SU-DHL-6 (cell line): ENCODE measurements around the gene B3GNT9.
A peak's percentile ranks its signal among the peaks of the same experiment; 100 is the strongest.

ENCODE experiments used
- H2AFZ ChIP-seq: fragments of 200-600 bp; sonication (generic); 2 replicates; pipeline ENCODE4 v1.6.1; 2014; ENCODE audit warnings: low read depth, mild to moderate bottlenecking, moderate library complexity, mixed read lengths, antibody characterized with exemption, low read length; ENCODE audit not compliant: severe bottlenecking
- H3F3A ChIP-seq: fragments of 200-600 bp; shearing (Covaris generic); 2 replicates; pipeline ENCODE4 v1.6.0; 2016; ENCODE audit warnings: antibody characterized with exemption, mild to moderate bottlenecking; ENCODE audit not compliant: insufficient read depth
- H3K27ac ChIP-seq: fragments of 200-600 bp; sonication (generic); 2 replicates; pipeline ENCODE4 v1.5.1; 2016; ENCODE audit warnings: low read depth, mild to moderate bottlenecking, low read length, moderate library complexity, mixed read lengths
- H3K27me3 ChIP-seq: fragments of 200-600 bp; sonication (generic), shearing (Covaris generic); 2 replicates; pipeline ENCODE4 v1.6.0; 2014; ENCODE audit warnings: mild to moderate bottlenecking, low read length
- H3K36me3 ChIP-seq: fragments of 200-600 bp; sonication (generic); 2 replicates; pipeline ENCODE4 v1.6.1; 2014; ENCODE audit warnings: mild to moderate bottlenecking, low read length, mixed read lengths
- H3K4me2 ChIP-seq: fragments of 300-600, 200-600 bp; shearing (Covaris generic), sonication (generic); 2 replicates; pipeline ENCODE4 v1.6.0; 2014; ENCODE audit warnings: low read length, low read depth, mild to moderate bottlenecking; ENCODE audit not compliant: poor library complexity, severe bottlenecking
- H3K4me3 ChIP-seq: fragments of 200-600 bp; sonication (generic); 2 replicates; pipeline ENCODE4 v1.5.1; 2014; ENCODE audit warnings: antibody characterized with exemption, low read length, mild to moderate bottlenecking, mixed read lengths; ENCODE audit not compliant: insufficient read depth, poor library complexity, severe bottlenecking
- H3K79me2 ChIP-seq: fragments of 200-600 bp; sonication (generic); 2 replicates; pipeline ENCODE4 v1.6.1; 2014; ENCODE audit warnings: mild to moderate bottlenecking, low read length, moderate library complexity; ENCODE audit not compliant: insufficient read depth
- H3K9ac ChIP-seq: fragments of 200-600 bp; sonication (generic); 2 replicates; pipeline ENCODE4 v1.7.0; 2014; ENCODE audit warnings: mild to moderate bottlenecking, low read length
- H3K9me2 ChIP-seq: fragments of 200-600 bp; sonication (generic); replicated peaks from 2 replicates; pipeline ENCODE4 v1.6.1; 2014; ENCODE audit warnings: low read length; ENCODE audit not compliant: insufficient read depth
- H3K9me3 ChIP-seq: fragments of 200-600 bp; sonication (generic); 2 replicates; pipeline ENCODE4 v1.6.1; 2014; ENCODE audit warnings: low read length, mixed read lengths; ENCODE audit not compliant: insufficient read depth
- H4K20me1 ChIP-seq: fragments of 200-600 bp; sonication (generic); 2 replicates; pipeline ENCODE4 v1.6.1; 2014; ENCODE audit warnings: low read depth, mild to moderate bottlenecking, antibody characterized with exemption, low read length, moderate library complexity, mixed read lengths
- EZH2phosphoT487 ChIP-seq: fragments of 200-600 bp; sonication (generic), shearing (Covaris generic); conservative IDR thresholded peaks from 2 replicates; pipeline ENCODE4 v1.6.1; 2018; ENCODE audit warnings: mild to moderate bottlenecking, antibody characterized with exemption, low read length, moderate library complexity, mixed read lengths
- TF ChIP-seq, protein P1 (sequence below): fragments of 200-600 bp; sonication (generic); IDR thresholded peaks from one replicate; pipeline ENCODE4 v1.5.1; 2017; ENCODE audit warnings: antibody characterized with exemption, mild to moderate bottlenecking, low read length, moderate library complexity; ENCODE audit not compliant: insufficient read depth, poor library complexity, severe bottlenecking

The B3GNT9 gene

DNA sequence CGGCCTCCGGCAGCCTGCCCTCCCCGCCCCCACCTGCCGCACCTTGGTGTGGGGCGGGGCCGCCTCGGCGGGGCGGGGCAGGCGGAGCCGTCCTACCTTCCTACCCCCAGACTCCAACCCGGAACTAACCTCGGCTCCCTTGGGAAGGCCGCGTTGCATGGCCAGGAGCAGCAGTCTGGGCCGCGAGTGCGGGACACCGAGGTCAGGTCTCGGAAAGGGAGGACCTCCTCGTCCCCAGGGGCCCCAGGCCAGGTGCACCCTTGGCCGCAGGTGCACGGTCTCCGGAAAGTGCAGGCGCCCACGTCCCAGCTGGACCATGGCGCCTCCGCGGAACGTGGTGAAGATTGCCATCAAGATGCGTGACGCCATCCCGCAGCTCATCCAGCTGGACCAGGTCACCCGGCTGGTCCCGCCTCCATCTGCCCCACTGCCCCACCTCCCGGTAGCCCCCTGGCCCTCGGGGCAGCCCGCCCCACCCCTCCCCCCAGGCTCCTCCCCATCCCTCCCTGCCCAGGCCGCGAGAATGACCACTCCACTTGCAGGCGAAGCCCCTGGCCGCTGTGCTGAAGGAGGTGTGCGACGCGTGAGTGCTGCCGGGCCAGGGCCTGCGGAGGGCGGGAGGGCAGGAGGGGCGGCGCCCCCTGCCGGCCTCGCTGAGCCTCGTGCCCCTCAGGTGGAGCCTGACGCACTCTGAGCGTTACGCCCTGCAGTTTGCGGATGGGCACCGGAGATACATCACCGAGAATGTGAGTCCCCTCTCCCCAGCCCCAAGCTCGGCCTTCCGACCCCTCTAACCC, 48.4 kb upstream of the B3GNT9 start, which contains the start of gene ELMO3:
ELMO3 (plus strand) TSS at position 121 of the 797 bp plus-strand sequence; CDS start at position 317, 196 bp downstream.
- no peaks in the 10 kb centered on the region for H3K9me2 ChIP-seq
- no peaks in the 10 kb centered on the region for H3F3A ChIP-seq
- no peaks in the 10 kb centered on the region for H4K20me1 ChIP-seq
- H3K9me3 ChIP-seq, result no peaks in the 10 kb centered on the region
- H3K9ac ChIP-seq, result no peak within 1 kb of the TSS
- no peaks in the 10 kb centered on the region for H3K27me3 ChIP-seq
- peaks cover 2% of the 10 kb centered on the region; the same call in 1 of the 2 replicates for H3K79me2 ChIP-seq
- no peak for TF ChIP-seq EZH2phosphoT487
- TF ChIP-seq, protein P1, sequence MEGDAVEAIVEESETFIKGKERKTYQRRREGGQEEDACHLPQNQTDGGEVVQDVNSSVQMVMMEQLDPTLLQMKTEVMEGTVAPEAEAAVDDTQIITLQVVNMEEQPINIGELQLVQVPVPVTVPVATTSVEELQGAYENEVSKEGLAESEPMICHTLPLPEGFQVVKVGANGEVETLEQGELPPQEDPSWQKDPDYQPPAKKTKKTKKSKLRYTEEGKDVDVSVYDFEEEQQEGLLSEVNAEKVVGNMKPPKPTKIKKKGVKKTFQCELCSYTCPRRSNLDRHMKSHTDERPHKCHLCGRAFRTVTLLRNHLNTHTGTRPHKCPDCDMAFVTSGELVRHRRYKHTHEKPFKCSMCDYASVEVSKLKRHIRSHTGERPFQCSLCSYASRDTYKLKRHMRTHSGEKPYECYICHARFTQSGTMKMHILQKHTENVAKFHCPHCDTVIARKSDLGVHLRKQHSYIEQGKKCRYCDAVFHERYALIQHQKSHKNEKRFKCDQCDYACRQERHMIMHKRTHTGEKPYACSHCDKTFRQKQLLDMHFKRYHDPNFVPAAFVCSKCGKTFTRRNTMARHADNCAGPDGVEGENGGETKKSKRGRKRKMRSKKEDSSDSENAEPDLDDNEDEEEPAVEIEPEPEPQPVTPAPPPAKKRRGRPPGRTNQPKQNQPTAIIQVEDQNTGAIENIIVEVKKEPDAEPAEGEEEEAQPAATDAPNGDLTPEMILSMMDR, result no peak
- H3K4me2 ChIP-seq, result no peak within 1 kb of the TSS
- no peaks in the 10 kb centered on the region for H3K36me3 ChIP-seq
- no peak within 1 kb of the TSS for H2AFZ ChIP-seq
- no peak within 1 kb of the TSS for H3K4me3 ChIP-seq
- H3K27ac ChIP-seq, result no peak within 1 kb of the TSS

DNA sequence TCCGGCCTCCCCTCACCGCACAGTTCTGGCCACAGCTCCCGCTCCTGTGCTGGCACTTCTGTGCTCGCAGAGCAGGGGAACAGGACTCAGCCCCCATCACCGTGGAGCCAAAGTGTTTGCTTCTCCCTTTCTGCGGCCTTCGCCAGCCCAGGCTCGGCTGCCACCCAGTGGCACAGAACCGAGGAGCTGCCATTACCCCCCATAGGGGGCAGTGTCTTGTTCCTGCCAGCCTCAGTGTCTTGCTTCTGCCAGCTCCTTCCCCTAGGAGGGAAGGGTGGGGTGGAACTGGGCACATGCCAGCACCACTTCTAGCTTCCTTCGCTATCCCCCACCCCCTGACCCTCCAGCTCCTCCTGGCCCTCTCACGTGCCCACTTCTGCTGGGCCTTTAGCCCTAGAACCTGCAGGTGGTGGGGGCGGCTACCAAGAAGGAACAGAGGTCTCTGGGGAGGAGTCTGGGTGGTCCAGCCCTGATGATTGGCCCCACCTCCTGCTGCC, 47.5 kb upstream of the B3GNT9 start:
- Histone ChIP-seq H3K4me3 (no peak overlapping the region), H3K9ac (no peak overlapping the region), H3K9me2 (no peaks in the 10 kb centered on the region), H3K27me3 (no peaks in the 10 kb centered on the region), H2AFZ (no peak overlapping the region), H3K9me3 (no peaks in the 10 kb centered on the region), H3K27ac (no peak overlapping the region), H3K4me2 (no peak overlapping the region), H3F3A (no peaks in the 10 kb centered on the region), H3K79me2 (peaks cover 11% of the 10 kb centered on the region), H4K20me1 (no peaks in the 10 kb centered on the region), H3K36me3 (no peaks in the 10 kb centered on the region)
- TF ChIP-seq EZH2phosphoT487, result no peak
- TF ChIP-seq, protein P1, result peak; percentile 71

DNA sequence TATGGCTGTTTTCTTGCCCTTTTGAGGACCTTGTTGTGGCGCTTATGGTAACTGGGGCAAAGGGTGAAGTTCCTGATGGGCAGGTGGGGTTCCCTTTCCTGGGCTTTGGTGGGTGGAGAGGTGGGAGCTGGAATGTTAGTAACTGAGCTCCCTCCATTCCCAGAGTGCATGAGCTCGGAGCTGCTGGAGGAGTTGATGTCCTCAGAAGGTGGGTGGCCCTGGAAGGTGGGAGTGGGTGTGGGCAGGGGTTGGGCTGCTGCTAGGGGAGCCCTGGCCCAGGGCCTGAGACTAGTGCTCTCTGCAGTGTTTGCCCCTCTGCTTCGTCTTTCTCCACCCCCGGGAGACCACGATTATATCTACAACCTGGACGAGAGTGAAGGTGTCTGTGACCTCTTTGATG, 46.9 kb upstream of the B3GNT9 start:
- H3K36me3 ChIP-seq, result no peaks in the 10 kb centered on the region

More for the DNA sequence above, 46.9 kb upstream of the B3GNT9 start:
- Histone ChIP-seq H3K9ac (no peak overlapping the region), H3K4me2 (no peak overlapping the region), H4K20me1 (no peaks in the 10 kb centered on the region), H3F3A (no peaks in the 10 kb centered on the region), H3K9me3 (no peaks in the 10 kb centered on the region), H3K4me3 (no peak overlapping the region), H3K27me3 (no peaks in the 10 kb centered on the region), H3K9me2 (no peaks in the 10 kb centered on the region), H3K79me2 (peaks cover 17% of the 10 kb centered on the region), H2AFZ (no peak overlapping the region), H3K27ac (no peak overlapping the region)
- TF ChIP-seq EZH2phosphoT487, result no peak
- TF ChIP-seq, protein P1, result no peak
